Activated naive CD4-positive, alpha-beta T cell treated with anti-CD3 and anti-CD28 coated beads, Interleukin-2, amount 50 U/mL, for 24 hours (primary cell): ENCODE measurements around the gene MTNR1A.

Experiments
- H3K27ac Mint-ChIP-seq: one replicate; pipeline ENCODE4 v1.8.0; 2021; ENCODE audit warnings: mild to moderate bottlenecking, mixed read lengths
- H3K27me3 Mint-ChIP-seq: one replicate; pipeline ENCODE4 v1.8.0; 2021; ENCODE audit warnings: mixed read lengths
- H3K36me3 Mint-ChIP-seq: one replicate; pipeline ENCODE4 v1.8.0; 2021; ENCODE audit warnings: mixed read lengths
- H3K4me1 Mint-ChIP-seq: one replicate; pipeline ENCODE4 v1.8.0; 2021; ENCODE audit warnings: mixed read lengths
- H3K4me3 Mint-ChIP-seq: one replicate; pipeline ENCODE4 v1.8.0; 2021; ENCODE audit warnings: mild to moderate bottlenecking, mixed read lengths
- H3K9me3 Mint-ChIP-seq: one replicate; pipeline ENCODE4 v1.8.0; 2021; ENCODE audit warnings: mixed read lengths

MTNR1A gene

GRCh38 chr4:186485150-186485549 lies 70.2 kb downstream of the MTNR1A start:
- Mint-ChIP-seq H3K36me3 (no peaks in the 10 kb centered on the region), H3K4me3 (no peak overlapping the region), H3K4me1 (no peaks in the 10 kb centered on the region), H3K27ac (no peak overlapping the region), H3K27me3 (no peaks in the 10 kb centered on the region), H3K9me3 (peaks cover 5% of the 10 kb centered on the region)

- Mint-ChIP-seq H3K27ac (no peak overlapping the region), H3K27me3 (no peaks in the 10 kb centered on the region), H3K36me3 (no peaks in the 10 kb centered on the region), H3K9me3 (peaks cover 3% of the 10 kb centered on the region), H3K4me3 (no peak overlapping the region), H3K4me1 (no peaks in the 10 kb centered on the region)
Measured at GRCh38 chr4:186483656-186484055, 71.7 kb downstream of the MTNR1A start.
